ENCODE data around the gene SLC13A3.

Gene SLC13A3

DNA sequence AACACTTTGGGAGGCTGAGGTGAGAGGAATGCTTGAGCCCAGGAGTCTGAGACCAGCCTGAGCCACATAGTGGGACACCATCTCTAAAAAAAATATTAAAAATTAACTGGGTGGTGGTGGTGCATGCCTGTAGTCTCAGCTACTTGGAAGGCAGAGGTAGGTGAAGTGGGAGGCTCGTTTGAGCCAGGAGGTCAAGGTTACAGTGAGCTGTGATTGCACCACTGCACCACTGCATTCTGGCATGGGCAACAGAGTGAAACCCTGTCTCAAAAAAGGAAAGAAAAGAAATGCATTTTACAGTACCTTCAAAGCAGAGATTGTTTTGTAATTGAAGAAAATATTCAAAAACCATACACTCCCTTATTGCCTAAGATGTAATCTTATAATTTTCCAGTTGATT is 107.3 kb downstream of the SLC13A3 start:
- Histone ChIP-seq H3K79me1 (replicated peaks; ENCODE audit: low read length, poor library complexity, severe bottlenecking) (no peaks in the 10 kb centered on the region), H2AFZ (ENCODE audit: low read depth, low read length) (no peak overlapping the region), H3K27me3 (ENCODE audit: control insufficient read depth in 1 of 2, insufficient read depth in 1 of 2, low read length in 2 of 2) (peaks cover 0 to 36% of the 10 kb centered on the region in 2 experiments), H4K8ac (ENCODE audit: low read length) (no peak overlapping the region), H3K4me2 (ENCODE audit: low read length, poor library complexity, severe bottlenecking) (no peak overlapping the region), H2BK5ac (ENCODE audit: low read depth, low read length, poor library complexity, severe bottlenecking) (no peak overlapping the region), H3K4ac (ENCODE audit: low read depth in 1 of 2, low read length in 2 of 2) (no peak overlapping the region), H3K14ac (ENCODE audit: low read length in 2 of 2) (no peak overlapping the region), H3K23ac (ENCODE audit: low read length in 2 of 2) (no peak overlapping the region), H2AK5ac (ENCODE audit: low read length, severe bottlenecking) (no peak overlapping the region), H3K36me3 (ENCODE audit: control insufficient read depth in 1 of 2, insufficient read depth in 2 of 2, low read depth in 1 of 2, low read length in 2 of 2) (no peaks in the 10 kb centered on the region), H2BK15ac (ENCODE audit: low read depth, poor library complexity, severe bottlenecking) (no peak overlapping the region), H3K18ac (ENCODE audit: low read depth in 1 of 2, low read length in 2 of 2) (no peak overlapping the region), H2BK12ac (ENCODE audit: low read length in 2 of 2) (no peak overlapping the region), H3K4me3 (ENCODE audit: insufficient read depth in 1 of 2, low read depth in 1 of 2, low read length in 2 of 2) (no peak overlapping the region), H3K4me1 (ENCODE audit: control insufficient read depth, insufficient read depth, low read depth, low read length) (no peaks in the 10 kb centered on the region), H4K91ac (ENCODE audit: low read length) (no peak overlapping the region), H2BK120ac (ENCODE audit: low read depth, low read length) (no peak overlapping the region), H3K27ac (ENCODE audit: low read length, poor library complexity, severe bottlenecking) (no peak overlapping the region), H3K9me3 (ENCODE audit: control insufficient read depth, low read length) (no peaks in the 10 kb centered on the region), H3K9ac (ENCODE audit: low read length) (no peak overlapping the region)
- DNase-seq: no peak
- 39% methylated on average over 1 of the region's 1 CpG for WGBS

DNA sequence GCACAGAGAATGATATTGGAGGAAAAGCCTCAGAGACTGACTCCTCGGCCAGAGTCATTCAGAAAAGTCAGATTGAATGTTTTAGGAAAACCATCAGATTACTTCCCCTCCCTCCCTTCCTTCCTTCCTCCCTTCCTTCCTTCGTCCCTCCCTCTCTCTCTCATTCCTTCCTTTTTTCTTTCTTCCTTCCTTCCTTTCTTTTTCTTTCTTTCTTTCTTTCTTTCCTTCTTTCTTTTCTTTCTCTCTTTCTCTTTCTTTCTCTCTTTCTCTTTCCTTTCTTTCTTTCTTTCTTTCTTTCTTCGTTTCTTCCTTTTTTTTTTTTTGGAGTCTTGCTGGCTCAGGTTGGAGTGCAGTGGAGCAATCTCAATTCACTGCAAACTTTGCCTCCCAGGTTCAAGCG is 108.2 kb downstream of the SLC13A3 start:
- no peak overlapping the region for H3K27ac ChIP-seq (ENCODE audit: low read length, poor library complexity, severe bottlenecking)
- H3K36me3 ChIP-seq (ENCODE audit: control insufficient read depth in 1 of 2, insufficient read depth in 2 of 2, low read depth in 1 of 2, low read length in 2 of 2): no peaks in the 10 kb centered on the region
- no peak overlapping the region for H2BK15ac ChIP-seq (ENCODE audit: low read depth, poor library complexity, severe bottlenecking)
- H3K18ac ChIP-seq (ENCODE audit: low read depth in 1 of 2, low read length in 2 of 2): no peak overlapping the region
- no peak overlapping the region for H3K14ac ChIP-seq (ENCODE audit: low read length in 2 of 2)
- no peaks in the 10 kb centered on the region for H3K79me1 ChIP-seq (replicated peaks; ENCODE audit: low read length, poor library complexity, severe bottlenecking)
- H2BK120ac ChIP-seq (ENCODE audit: low read depth, low read length): no peak overlapping the region
- H3K9ac ChIP-seq (ENCODE audit: low read length): no peak overlapping the region
- no peaks in the 10 kb centered on the region for H3K9me3 ChIP-seq (ENCODE audit: control insufficient read depth, low read length)
- no peak overlapping the region for H3K4ac ChIP-seq (ENCODE audit: low read depth in 1 of 2, low read length in 2 of 2)
- H3K4me3 ChIP-seq (ENCODE audit: insufficient read depth in 1 of 2, low read depth in 1 of 2, low read length in 2 of 2): no peak overlapping the region
- no peak overlapping the region for H4K91ac ChIP-seq (ENCODE audit: low read length)
- no peak overlapping the region for H2BK12ac ChIP-seq (ENCODE audit: low read length in 2 of 2)
- H4K8ac ChIP-seq (ENCODE audit: low read length): no peak overlapping the region
- H3K4me2 ChIP-seq (ENCODE audit: low read length, poor library complexity, severe bottlenecking): no peak overlapping the region
- no peaks in the 10 kb centered on the region for H3K4me1 ChIP-seq (ENCODE audit: control insufficient read depth, insufficient read depth, low read depth, low read length)
- peaks cover 4 to 45% of the 10 kb centered on the region in 2 experiments for H3K27me3 ChIP-seq (ENCODE audit: control insufficient read depth in 1 of 2, insufficient read depth in 1 of 2, low read length in 2 of 2)
- no peak overlapping the region for H2AK5ac ChIP-seq (ENCODE audit: low read length, severe bottlenecking)
- H3K23ac ChIP-seq (ENCODE audit: low read length in 2 of 2): no peak overlapping the region
- no peak overlapping the region for H2AFZ ChIP-seq (ENCODE audit: low read depth, low read length)
- no peak for DNase-seq
- 67% methylated on average over 3 of the region's 4 CpGs for WGBS
- H2BK5ac ChIP-seq (ENCODE audit: low read depth, low read length, poor library complexity, severe bottlenecking): no peak overlapping the region

DNA sequence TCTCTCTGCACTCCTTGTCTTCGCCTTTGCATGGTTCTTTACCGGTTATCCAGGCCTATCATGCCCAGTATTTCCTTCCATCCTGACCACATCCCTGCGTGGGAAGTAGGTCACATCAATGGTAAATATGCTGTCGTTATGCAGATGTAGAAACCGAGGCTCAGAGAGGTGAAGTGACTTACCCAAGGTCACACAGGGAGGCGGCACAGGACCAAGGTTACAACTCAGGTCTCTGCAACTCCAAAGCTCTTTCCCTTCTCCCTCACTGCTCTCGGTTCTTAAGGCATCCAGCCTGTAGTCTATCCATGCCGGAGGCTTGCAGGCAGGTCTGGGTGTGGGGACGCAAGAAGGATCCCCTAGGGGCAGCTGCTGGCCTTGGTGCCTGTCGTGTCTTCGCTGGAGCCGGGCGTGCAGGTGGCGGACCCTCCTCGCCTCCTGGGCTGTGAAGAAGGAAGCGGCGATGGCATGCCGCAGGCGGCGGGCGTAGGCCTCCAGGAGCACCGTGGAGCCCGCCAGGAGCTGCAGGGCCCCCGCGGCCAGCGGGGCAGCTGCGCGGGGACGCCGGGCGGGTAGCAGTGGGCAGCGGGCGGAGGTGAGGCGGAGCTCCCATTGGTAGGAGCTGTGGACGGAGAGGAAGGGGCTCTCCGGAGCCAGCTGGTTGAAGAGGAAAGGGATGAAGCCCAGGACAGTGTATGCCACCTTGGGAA is 109.9 kb downstream of the SLC13A3 start:
- no peak overlapping the region for H3K27ac ChIP-seq (ENCODE audit: low read length, poor library complexity, severe bottlenecking)
- no peaks in the 10 kb centered on the region for H3K36me3 ChIP-seq (ENCODE audit: control insufficient read depth in 1 of 2, insufficient read depth in 2 of 2, low read depth in 1 of 2, low read length in 2 of 2)
- H3K4me3 ChIP-seq (ENCODE audit: insufficient read depth in 1 of 2, low read depth in 1 of 2, low read length in 2 of 2): no peak overlapping the region
- no peaks in the 10 kb centered on the region for H3K9me3 ChIP-seq (ENCODE audit: control insufficient read depth, low read length)
- DNase-seq: no peak
- no peak overlapping the region for H3K23ac ChIP-seq (ENCODE audit: low read length in 2 of 2)
- H2AK5ac ChIP-seq (ENCODE audit: low read length, severe bottlenecking): no peak overlapping the region
- 88% methylated on average over 35 of the region's 36 CpGs for WGBS
- H2AFZ ChIP-seq (ENCODE audit: low read depth, low read length): no peak overlapping the region
- H2BK12ac ChIP-seq (ENCODE audit: low read length in 2 of 2): no peak overlapping the region
- H3K79me1 ChIP-seq (replicated peaks; ENCODE audit: low read length, poor library complexity, severe bottlenecking): no peaks in the 10 kb centered on the region
- H3K4me2 ChIP-seq (ENCODE audit: low read length, poor library complexity, severe bottlenecking): no peak overlapping the region
- H2BK5ac ChIP-seq (ENCODE audit: low read depth, low read length, poor library complexity, severe bottlenecking): no peak overlapping the region
- no peak overlapping the region for H3K18ac ChIP-seq (ENCODE audit: low read depth in 1 of 2, low read length in 2 of 2)
- H3K9ac ChIP-seq (ENCODE audit: low read length): no peak overlapping the region
- H4K91ac ChIP-seq (ENCODE audit: low read length): no peak overlapping the region
- H3K27me3 ChIP-seq (ENCODE audit: control insufficient read depth in 1 of 2, insufficient read depth in 1 of 2, low read length in 2 of 2): peaks cover 4 to 51% of the 10 kb centered on the region in 2 experiments
- no peak overlapping the region for H2BK120ac ChIP-seq (ENCODE audit: low read depth, low read length)
- no peaks in the 10 kb centered on the region for H3K4me1 ChIP-seq (ENCODE audit: control insufficient read depth, insufficient read depth, low read depth, low read length)
- no peak overlapping the region for H3K4ac ChIP-seq (ENCODE audit: low read depth in 1 of 2, low read length in 2 of 2)
- H2BK15ac ChIP-seq (ENCODE audit: low read depth, poor library complexity, severe bottlenecking): no peak overlapping the region
- H3K14ac ChIP-seq (ENCODE audit: low read length in 2 of 2): no peak overlapping the region
- H4K8ac ChIP-seq (ENCODE audit: low read length): peak overlapping the region; percentile 14

DNA sequence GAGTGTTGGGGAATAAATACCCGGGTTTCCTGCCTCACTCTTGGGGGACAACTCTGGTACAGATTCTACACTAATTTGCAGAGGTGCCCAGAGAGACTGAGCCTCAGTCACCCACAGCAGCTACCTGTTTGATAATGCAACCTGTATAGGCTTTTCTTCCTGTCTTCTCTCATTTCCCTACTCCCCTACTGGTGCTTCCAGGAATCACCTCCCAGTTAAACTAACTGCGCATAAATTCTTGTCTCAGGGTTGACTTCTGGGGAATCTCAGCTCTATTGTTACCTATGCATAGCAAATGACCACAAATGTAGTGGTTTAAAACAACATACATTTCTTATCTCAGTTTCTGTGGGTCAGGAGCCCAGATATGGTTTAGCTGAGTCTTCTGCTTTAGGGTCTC is 112.1 kb downstream of the SLC13A3 start:
- Histone ChIP-seq H3K23ac (ENCODE audit: low read length in 2 of 2) (no peak overlapping the region), H3K27ac (ENCODE audit: low read length, poor library complexity, severe bottlenecking) (no peak overlapping the region), H4K8ac (ENCODE audit: low read length) (no peak overlapping the region), H2AFZ (ENCODE audit: low read depth, low read length) (no peak overlapping the region), H3K14ac (ENCODE audit: low read length in 2 of 2) (no peak overlapping the region), H4K91ac (ENCODE audit: low read length) (no peak overlapping the region), H3K27me3 (ENCODE audit: control insufficient read depth in 1 of 2, insufficient read depth in 1 of 2, low read length in 2 of 2) (peaks cover 4 to 64% of the 10 kb centered on the region in 2 experiments), H3K36me3 (ENCODE audit: control insufficient read depth in 1 of 2, insufficient read depth in 2 of 2, low read depth in 1 of 2, low read length in 2 of 2) (no peaks in the 10 kb centered on the region), H2AK5ac (ENCODE audit: low read length, severe bottlenecking) (no peak overlapping the region), H3K4me3 (ENCODE audit: insufficient read depth in 1 of 2, low read depth in 1 of 2, low read length in 2 of 2) (no peak overlapping the region), H2BK15ac (ENCODE audit: low read depth, poor library complexity, severe bottlenecking) (no peak overlapping the region), H3K9ac (ENCODE audit: low read length) (no peak overlapping the region), H2BK120ac (ENCODE audit: low read depth, low read length) (no peak overlapping the region), H2BK5ac (ENCODE audit: low read depth, low read length, poor library complexity, severe bottlenecking) (no peak overlapping the region), H3K4me2 (ENCODE audit: low read length, poor library complexity, severe bottlenecking) (no peak overlapping the region), H3K4me1 (ENCODE audit: control insufficient read depth, insufficient read depth, low read depth, low read length) (no peaks in the 10 kb centered on the region), H3K9me3 (ENCODE audit: control insufficient read depth, low read length) (no peaks in the 10 kb centered on the region), H3K79me1 (replicated peaks; ENCODE audit: low read length, poor library complexity, severe bottlenecking) (no peaks in the 10 kb centered on the region), H3K4ac (ENCODE audit: low read depth in 1 of 2, low read length in 2 of 2) (no peak overlapping the region), H2BK12ac (ENCODE audit: low read length in 2 of 2) (no peak overlapping the region), H3K18ac (ENCODE audit: low read depth in 1 of 2, low read length in 2 of 2) (no peak overlapping the region)
- WGBS: 90% methylated on average over 2 of the region's 2 CpGs
- no peak for DNase-seq
